Measurements from ENCODE around the gene VAV2. TPM values are rescaled to one million over a fixed set of nuclear protein-coding genes. Genes with fewer than 3 reads are reported as not detected.
"Not testable (repeated sequence)": the region's sequence is repeated elsewhere in the genome, so short reads cannot be mapped to it uniquely, and the experiment has no call there.

VAV2 gene
- total RNA-seq, 3 donors from 2014 or later: 29.4 to 34.8 (median 34.5) TPM

DNA sequence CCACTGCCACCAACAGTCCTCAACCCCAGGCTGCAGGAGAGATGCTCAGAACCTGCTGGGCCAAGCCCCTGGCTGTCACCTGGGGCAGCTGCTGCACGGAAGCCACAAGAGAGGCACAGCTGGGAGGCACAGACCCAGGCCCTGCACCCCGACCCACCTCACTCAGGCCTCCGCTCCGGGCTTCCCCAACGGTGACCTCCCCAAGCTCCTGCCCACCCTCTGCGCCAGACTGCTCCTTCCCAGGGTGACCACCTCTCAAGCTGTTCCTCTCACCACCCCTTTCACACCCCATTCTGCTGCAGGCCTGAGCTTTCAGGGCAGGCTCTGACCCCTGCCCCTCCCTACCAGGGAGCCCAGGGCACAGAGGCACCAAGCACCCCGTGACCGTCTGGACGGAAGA is 33.0 kb downstream of the VAV2 start:
- no peak overlapping the region for H3K4me3 ChIP-seq
- peaks cover 3% of the 10 kb centered on the region for H3K4me1 ChIP-seq (ENCODE audit: low read depth)
- no peaks in the 10 kb centered on the region for H3K9me3 ChIP-seq
- TF ChIP-seq, protein P1, sequence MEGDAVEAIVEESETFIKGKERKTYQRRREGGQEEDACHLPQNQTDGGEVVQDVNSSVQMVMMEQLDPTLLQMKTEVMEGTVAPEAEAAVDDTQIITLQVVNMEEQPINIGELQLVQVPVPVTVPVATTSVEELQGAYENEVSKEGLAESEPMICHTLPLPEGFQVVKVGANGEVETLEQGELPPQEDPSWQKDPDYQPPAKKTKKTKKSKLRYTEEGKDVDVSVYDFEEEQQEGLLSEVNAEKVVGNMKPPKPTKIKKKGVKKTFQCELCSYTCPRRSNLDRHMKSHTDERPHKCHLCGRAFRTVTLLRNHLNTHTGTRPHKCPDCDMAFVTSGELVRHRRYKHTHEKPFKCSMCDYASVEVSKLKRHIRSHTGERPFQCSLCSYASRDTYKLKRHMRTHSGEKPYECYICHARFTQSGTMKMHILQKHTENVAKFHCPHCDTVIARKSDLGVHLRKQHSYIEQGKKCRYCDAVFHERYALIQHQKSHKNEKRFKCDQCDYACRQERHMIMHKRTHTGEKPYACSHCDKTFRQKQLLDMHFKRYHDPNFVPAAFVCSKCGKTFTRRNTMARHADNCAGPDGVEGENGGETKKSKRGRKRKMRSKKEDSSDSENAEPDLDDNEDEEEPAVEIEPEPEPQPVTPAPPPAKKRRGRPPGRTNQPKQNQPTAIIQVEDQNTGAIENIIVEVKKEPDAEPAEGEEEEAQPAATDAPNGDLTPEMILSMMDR (IDR thresholded peaks at IDR 0.05): no peak
- ATAC-seq: no peak
- DNase-seq: peak in 2 of 3 donors; percentile 25 to 44
- intact Hi-C loops (cut with DNase I, micrococcal nuclease): no loop called here
- no peaks in the 10 kb centered on the region for H3K36me3 ChIP-seq (ENCODE audit: low read depth)

DNA sequence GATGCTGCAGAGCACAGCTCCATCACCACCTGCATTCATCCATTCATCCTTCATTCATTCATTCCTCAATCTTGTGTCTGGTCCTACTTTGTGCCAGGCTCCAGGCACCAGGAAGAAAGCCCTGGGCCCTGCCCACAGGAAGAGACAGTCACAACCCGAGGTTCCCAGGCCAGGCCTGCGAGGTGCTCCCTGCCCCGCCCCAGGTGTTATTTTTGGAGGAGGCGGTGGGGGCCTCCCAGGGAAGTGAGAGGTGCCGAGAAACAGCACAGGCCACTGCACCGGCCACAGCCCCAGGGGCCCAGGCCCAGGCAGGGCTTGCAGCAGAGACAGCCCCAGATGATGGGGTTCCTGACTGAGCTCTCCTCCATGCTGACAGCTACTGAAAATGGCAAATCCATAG is 33.4 kb downstream of the VAV2 start:
- peaks cover 3% of the 10 kb centered on the region for H3K4me1 ChIP-seq (ENCODE audit: low read depth)
- peak in 2 of 3 donors; percentile 24 to 61 for DNase-seq

DNA sequence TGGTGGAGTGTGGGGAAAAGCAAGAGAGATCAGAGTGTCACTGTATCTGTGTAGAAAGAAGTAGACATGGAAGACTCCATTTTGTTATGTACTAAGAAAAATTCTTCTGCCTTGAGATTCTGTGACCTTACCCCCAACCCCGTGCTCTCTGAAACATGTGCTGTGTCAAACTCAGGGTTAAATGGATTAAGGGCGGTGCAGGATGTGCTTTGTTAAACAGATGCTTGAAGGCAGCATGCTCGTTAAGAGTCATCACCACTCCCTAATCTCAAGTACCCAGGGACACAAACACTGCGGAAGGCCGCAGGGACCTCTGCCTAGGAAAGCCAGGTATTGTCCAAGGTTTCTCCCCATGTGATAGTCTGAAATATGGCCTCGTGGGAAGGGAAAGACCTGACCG is 34.4 kb downstream of the VAV2 start:
- intact Hi-C loops (cut with DNase I, micrococcal nuclease); H3K4me3 ChIP-seq; H3K4me1 ChIP-seq (ENCODE audit: low read depth); ATAC-seq; H3K36me3 ChIP-seq (ENCODE audit: low read depth); DNase-seq; H3K9me3 ChIP-seq: not testable (repeated sequence)

More for the DNA sequence above, 33.4 kb downstream of the VAV2 start:
- no peaks in the 10 kb centered on the region for H3K9me3 ChIP-seq
- intact Hi-C loops (cut with DNase I, micrococcal nuclease): no loop called here
- peak; percentile 32 for ATAC-seq
- no peaks in the 10 kb centered on the region for H3K36me3 ChIP-seq (ENCODE audit: low read depth)
- no peak overlapping the region for H3K4me3 ChIP-seq
- TF ChIP-seq, protein P1 (IDR thresholded peaks at IDR 0.05): no peak

DNA sequence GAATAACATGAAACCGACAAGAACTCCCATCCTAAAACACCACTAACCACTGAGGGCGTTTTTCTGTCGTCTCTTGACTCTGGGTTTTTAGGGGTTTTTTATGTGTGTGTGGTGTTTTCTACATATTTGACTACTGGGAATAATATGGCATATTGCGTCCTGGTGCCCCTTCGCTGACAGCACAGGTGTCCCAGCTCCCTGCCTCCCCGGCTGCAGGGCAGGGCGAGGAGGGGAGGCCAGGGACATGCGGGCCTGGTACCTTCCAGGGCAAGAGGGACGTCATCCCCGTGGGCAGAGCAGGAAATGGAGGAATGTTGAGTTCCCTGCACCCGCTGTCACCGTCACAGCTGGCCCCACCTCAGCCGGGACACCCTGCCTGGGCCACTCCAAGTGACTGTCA is 34.8 kb downstream of the VAV2 start:
- no peak for ATAC-seq
- TF ChIP-seq, protein P1 (IDR thresholded peaks at IDR 0.05): no peak
- Histone ChIP-seq H3K4me3 (no peak overlapping the region), H3K9me3 (no peaks in the 10 kb centered on the region), H3K4me1 (ENCODE audit: low read depth) (peaks cover 3% of the 10 kb centered on the region), H3K36me3 (ENCODE audit: low read depth) (no peaks in the 10 kb centered on the region)
- intact Hi-C loops (cut with DNase I, micrococcal nuclease): no loop called here
- DNase-seq: peak in 2 of 3 donors; percentile 16 to 46

DNA sequence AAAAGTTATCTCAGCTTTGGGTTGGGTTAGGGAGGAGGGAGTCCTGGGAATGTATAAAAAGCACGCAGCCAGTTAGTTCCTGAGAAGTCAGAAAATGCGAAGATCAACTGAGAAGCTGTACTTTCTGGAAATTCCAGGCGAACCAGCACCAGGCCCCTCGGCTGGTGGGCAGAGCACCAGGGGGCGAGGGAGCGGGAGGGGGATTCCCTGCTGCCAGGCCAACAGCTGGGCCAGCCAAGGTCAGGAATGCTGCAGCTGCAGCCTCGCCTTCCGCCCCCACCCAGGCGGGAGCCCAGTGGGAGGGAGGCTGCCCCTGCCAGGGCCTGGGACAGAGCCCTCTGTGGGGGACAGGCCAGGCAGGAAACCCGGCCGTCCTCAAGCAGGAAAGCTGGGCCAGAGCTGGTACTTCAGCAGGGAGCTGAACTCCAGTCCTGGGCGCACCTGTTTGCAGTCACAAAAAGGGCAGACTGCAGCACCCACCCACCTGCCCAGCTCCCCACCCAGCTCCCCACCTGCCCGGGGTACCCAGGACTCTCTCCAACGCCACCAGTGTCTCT is 35.5 kb downstream of the VAV2 start:
- TF ChIP-seq, protein P1 (IDR thresholded peaks at IDR 0.05): no peak
- Histone ChIP-seq H3K4me3 (no peak overlapping the region), H3K9me3 (no peaks in the 10 kb centered on the region), H3K4me1 (ENCODE audit: low read depth) (peaks cover 3% of the 10 kb centered on the region), H3K36me3 (ENCODE audit: low read depth) (no peaks in the 10 kb centered on the region)
- DNase-seq: peak in 2 of 3 donors; percentile 31 to 52
- intact Hi-C loops (cut with DNase I, micrococcal nuclease): no loop called here
- ATAC-seq: peak; percentile 6

DNA sequence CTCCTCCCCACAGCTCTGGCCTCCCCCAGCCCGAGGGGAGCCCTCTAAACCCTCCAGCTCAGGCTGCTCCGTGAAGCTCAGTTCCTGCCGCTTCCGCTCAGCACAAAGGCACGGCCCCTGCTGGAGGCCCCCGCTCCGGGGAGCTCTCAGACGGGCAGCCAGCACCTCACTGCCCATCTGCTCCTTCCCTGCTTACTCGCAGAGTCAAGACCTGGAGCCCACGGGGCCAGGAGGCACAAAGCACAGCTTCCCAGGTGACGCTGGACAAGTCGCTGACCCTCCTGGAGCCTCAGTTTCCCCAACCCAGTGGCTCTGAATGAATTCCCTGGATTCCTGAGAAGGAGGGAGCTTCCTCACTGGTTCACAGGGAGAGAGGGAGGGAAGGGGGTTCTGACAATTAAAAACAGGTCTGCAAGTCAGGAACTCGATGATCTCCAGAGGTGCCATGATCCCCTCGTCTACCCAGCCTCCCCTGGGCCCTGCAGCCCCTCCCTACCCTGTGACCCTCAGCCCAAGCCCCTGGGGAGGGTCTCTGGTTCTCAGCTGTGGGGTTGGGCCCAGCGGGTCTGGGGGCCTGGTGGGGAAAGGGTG is 36.2 kb downstream of the VAV2 start:
- TF ChIP-seq, protein P1 (IDR thresholded peaks at IDR 0.05): no peak
- intact Hi-C loops (cut with DNase I, micrococcal nuclease): no loop called here
- peak; percentile 18 for ATAC-seq
- H3K4me1 ChIP-seq (ENCODE audit: low read depth): peaks cover 3% of the 10 kb centered on the region
- peak in 2 of 3 donors; percentile 40 to 69 for DNase-seq
- no peaks in the 10 kb centered on the region for H3K36me3 ChIP-seq (ENCODE audit: low read depth)
- no peak overlapping the region for H3K4me3 ChIP-seq
- H3K9me3 ChIP-seq: no peaks in the 10 kb centered on the region
